Measurements from ENCODE around the gene LPAR3. TPM values are rescaled to one million over a fixed set of nuclear protein-coding genes. Genes with fewer than 3 reads are reported as not detected.

The LPAR3 gene
- total and polyA plus RNA-seq, 2 experiments from 2014 or later, result 0.32 TPM; not detected in 1

DNA sequence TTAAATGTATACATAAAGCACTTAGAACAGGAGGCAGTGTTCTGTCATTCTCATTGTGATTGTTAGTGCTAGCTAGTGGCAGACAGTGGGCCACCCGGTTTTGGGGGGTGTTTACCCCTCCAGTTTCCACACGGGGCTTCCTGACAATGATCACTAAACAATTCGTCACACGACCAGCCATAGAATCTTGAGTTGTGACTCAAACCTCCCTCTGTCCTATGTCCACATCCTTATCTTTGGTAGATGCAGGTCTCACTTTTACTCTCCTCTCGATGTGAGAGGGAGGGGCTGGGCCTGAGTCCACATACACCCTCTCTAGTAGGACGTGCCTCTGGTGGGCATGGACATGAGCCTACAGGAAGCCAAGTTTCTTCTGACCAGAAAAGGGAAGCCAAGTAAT lies 110.1 kb downstream of the LPAR3 start:
- H3K27me3 ChIP-seq (replicated peaks; ENCODE audit: insufficient read depth), result no peaks in the 10 kb centered on the region
- H3K4me3 ChIP-seq, result no peak overlapping the region
- in situ Hi-C loops (cut with MboI), result no loop called here
- H3K9ac ChIP-seq, result no peak overlapping the region
- no peak for TF ChIP-seq EZH2phosphoT487 (IDR thresholded peaks at IDR 0.05; ENCODE audit: insufficient read depth, low read depth)
- TF ChIP-seq EZH2 (IDR thresholded peaks at IDR 0.05; ENCODE audit: insufficient read depth, poor library complexity, severe bottlenecking), result no peak
- H4K20me1 ChIP-seq (ENCODE audit: insufficient read depth), result no peaks in the 10 kb centered on the region
- H3K9me3 ChIP-seq (ENCODE audit: low read depth), result no peaks in the 10 kb centered on the region
- WGBS, 2 experiments (ENCODE audit: low coverage in 1 of 2, low lambda C conversion rate in 2 of 2, missing lambda C conversion rate in 2 of 2), result 63 to 71% methylated on average over 6 of the region's 6 CpGs
- H3K4me1 ChIP-seq (ENCODE audit: insufficient read depth), result 0 out of 2 replicates have a peak, but pooled peaks cover 6% of the 10 kb centered on the region
- H3K36me3 ChIP-seq (ENCODE audit: low read depth), result no peaks in the 10 kb centered on the region
- no peaks in the 10 kb centered on the region for H3K79me2 ChIP-seq (ENCODE audit: insufficient read depth)
- no peak overlapping the region for H2AFZ ChIP-seq
- H3K27ac ChIP-seq, result no peak overlapping the region
- no peak overlapping the region for H3K4me2 ChIP-seq (ENCODE audit: unreplicated experiment)
- H3K9me2 ChIP-seq (ENCODE audit: insufficient read depth), result no peaks in the 10 kb centered on the region
- H3F3A ChIP-seq (ENCODE audit: insufficient read depth), result no peaks in the 10 kb centered on the region
- DNase-seq, result no peak

DNA sequence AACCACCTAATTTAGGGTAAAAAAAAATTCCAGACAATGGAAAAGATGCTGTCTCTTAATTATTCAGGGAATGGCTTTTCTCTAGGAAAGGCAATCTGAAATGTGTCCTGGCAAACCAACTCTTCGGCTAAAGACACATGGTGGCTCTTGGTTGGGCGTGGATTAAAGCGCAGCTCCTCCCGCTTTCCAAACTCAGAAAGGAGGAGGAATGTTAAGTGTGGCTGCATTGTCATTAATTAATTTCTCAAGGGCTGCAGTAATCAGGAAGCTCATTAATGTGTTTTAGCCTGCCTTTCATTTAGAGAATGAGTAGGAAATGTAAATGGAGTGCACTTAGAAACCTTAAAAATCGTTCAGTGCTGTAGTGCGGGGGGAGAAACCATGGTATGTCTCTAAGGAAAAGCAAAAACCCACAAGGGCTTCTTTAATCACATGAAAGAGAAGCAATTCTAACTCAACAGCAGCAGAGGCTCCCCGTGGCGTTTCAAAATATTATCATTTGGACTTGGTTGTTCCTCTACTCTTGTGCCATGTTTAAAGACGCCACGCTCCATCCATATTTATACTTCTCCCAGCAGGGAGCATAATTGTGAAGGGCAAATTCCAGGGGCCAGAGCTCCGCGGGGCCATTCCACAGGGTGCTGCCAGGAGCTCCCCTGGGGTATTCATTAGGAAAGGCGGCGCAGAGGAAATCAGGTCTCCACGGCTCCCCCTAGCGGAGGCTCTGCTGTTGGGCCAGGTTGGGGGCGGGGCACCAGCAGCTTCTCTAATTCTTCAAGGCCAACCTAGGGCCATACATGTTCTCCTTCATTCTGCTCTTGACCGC lies 110.8 kb downstream of the LPAR3 start:
- no peak overlapping the region for H3K4me3 ChIP-seq
- H3K9me3 ChIP-seq (ENCODE audit: low read depth), result no peaks in the 10 kb centered on the region
- no peak overlapping the region for H3K9ac ChIP-seq
- no peaks in the 10 kb centered on the region for H3K9me2 ChIP-seq (ENCODE audit: insufficient read depth)
- H4K20me1 ChIP-seq (ENCODE audit: insufficient read depth), result no peaks in the 10 kb centered on the region
- no peaks in the 10 kb centered on the region for H3F3A ChIP-seq (ENCODE audit: insufficient read depth)
- peak overlapping the region; percentile 49; the same call in 1 of the 2 replicates for H2AFZ ChIP-seq
- peak; percentile 70 for DNase-seq
- in situ Hi-C loops (cut with MboI), result no loop called here
- H3K27ac ChIP-seq, result no peak overlapping the region
- H3K36me3 ChIP-seq (ENCODE audit: low read depth), result no peaks in the 10 kb centered on the region
- 41 to 53% methylated on average over 18 of the region's 18 CpGs for WGBS, 2 experiments (ENCODE audit: low coverage in 1 of 2, low lambda C conversion rate in 2 of 2, missing lambda C conversion rate in 2 of 2)
- H3K4me1 ChIP-seq (ENCODE audit: insufficient read depth), result 0 out of 2 replicates have a peak, but pooled peaks cover 6% of the 10 kb centered on the region
- TF ChIP-seq EZH2phosphoT487 (IDR thresholded peaks at IDR 0.05; ENCODE audit: insufficient read depth, low read depth), result no peak
- TF ChIP-seq EZH2 (IDR thresholded peaks at IDR 0.05; ENCODE audit: insufficient read depth, poor library complexity, severe bottlenecking), result no peak
- H3K4me2 ChIP-seq (ENCODE audit: unreplicated experiment), result peak overlapping the region; percentile 62
- H3K79me2 ChIP-seq (ENCODE audit: insufficient read depth), result no peaks in the 10 kb centered on the region
- no peaks in the 10 kb centered on the region for H3K27me3 ChIP-seq (replicated peaks; ENCODE audit: insufficient read depth)

DNA sequence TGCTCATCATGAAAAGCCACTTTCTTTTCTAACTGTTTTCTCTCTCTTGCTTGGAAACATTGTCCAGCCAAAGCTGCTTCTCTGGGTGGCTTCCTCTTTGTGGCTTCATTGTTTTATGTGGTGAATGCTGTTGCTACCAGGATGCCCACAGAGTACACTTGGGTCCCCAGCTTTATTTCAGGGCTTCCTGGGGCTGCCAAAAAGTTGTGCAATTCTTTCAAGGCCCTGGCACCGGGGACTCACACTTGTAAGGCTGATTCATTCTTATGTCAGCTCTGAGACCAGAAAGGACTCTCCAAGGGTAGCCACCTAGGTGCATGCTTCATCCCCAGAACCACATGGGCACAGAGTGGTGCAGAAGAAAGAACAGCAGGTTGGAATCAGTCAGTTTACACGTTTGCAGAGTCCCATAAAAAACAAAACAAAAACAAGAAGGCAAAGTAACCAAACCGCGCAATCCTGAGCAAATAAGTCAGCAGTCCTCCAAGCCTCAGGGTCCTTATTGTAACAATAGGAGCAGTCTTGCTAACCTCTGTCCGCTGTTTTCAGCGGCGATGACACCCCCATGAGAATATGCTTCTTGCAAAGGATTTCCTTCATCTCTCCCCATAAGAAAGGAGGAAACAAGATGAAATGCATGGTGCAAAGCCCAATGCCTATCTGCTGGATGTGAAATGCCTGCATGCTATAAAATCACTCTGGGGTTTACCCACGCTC lies 112.8 kb downstream of the LPAR3 start:
- 69 to 71% methylated on average over 8 of the region's 8 CpGs for WGBS, 2 experiments (ENCODE audit: low coverage in 1 of 2, low lambda C conversion rate in 2 of 2, missing lambda C conversion rate in 2 of 2)
- in situ Hi-C loops (cut with MboI), result loop anchor here (10.0 kb wide), 1 partner anchor 335 kb away; no protein-coding TSS in a partner anchor

DNA sequence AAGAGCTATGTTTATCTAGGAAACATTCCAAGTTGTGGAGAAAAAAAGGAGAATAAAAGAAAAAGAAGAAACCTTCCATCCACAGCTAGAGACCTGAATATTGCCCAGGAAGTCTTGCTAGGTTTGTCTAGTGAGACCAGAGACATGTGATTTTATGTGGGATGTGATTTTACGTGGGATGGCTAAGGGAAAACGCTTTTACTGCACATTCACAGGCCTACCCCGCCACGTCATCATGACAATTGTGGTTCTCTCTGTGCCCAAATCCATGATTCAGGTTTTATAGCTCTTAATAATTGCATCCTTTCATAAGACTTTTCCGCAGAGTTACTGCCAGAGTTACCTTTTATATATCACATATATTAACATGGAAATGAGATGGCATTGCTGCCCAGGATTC lies 116.4 kb downstream of the LPAR3 start:
- Histone ChIP-seq H3K79me2 (ENCODE audit: insufficient read depth) (no peaks in the 10 kb centered on the region), H4K20me1 (ENCODE audit: insufficient read depth) (no peaks in the 10 kb centered on the region), H3K9ac (no peak overlapping the region), H3K4me1 (ENCODE audit: insufficient read depth) (peaks cover 9% of the 10 kb centered on the region; the same call in 1 of the 2 replicates), H3K4me2 (ENCODE audit: unreplicated experiment) (no peak overlapping the region), H3K27me3 (replicated peaks; ENCODE audit: insufficient read depth) (no peaks in the 10 kb centered on the region), H3F3A (ENCODE audit: insufficient read depth) (no peaks in the 10 kb centered on the region), H3K36me3 (ENCODE audit: low read depth) (no peaks in the 10 kb centered on the region), H3K27ac (no peak overlapping the region), H2AFZ (no peak overlapping the region), H3K9me2 (ENCODE audit: insufficient read depth) (no peaks in the 10 kb centered on the region), H3K4me3 (no peak overlapping the region), H3K9me3 (ENCODE audit: low read depth) (no peaks in the 10 kb centered on the region)
- TF ChIP-seq EZH2 (IDR thresholded peaks at IDR 0.05; ENCODE audit: insufficient read depth, poor library complexity, severe bottlenecking) (no peak), EZH2phosphoT487 (IDR thresholded peaks at IDR 0.05; ENCODE audit: insufficient read depth, low read depth) (no peak)
- DNase-seq, result no peak
- in situ Hi-C loops (cut with MboI), result loop anchor here (10.0 kb wide), 1 partner anchor 332 kb away; no protein-coding TSS in a partner anchor
- 83 to 87% methylated on average over 5 of the region's 5 CpGs for WGBS, 2 experiments (ENCODE audit: low coverage in 1 of 2, low lambda C conversion rate in 2 of 2, missing lambda C conversion rate in 2 of 2)

More for the DNA sequence above, 112.8 kb downstream of the LPAR3 start:
- H3K79me2 ChIP-seq (ENCODE audit: insufficient read depth), result no peaks in the 10 kb centered on the region
- no peaks in the 10 kb centered on the region for H3K27me3 ChIP-seq (replicated peaks; ENCODE audit: insufficient read depth)
- no peak overlapping the region for H3K4me2 ChIP-seq (ENCODE audit: unreplicated experiment)
- no peak overlapping the region for H3K27ac ChIP-seq
- no peaks in the 10 kb centered on the region for H3K9me2 ChIP-seq (ENCODE audit: insufficient read depth)
- no peak overlapping the region for H2AFZ ChIP-seq
- H4K20me1 ChIP-seq (ENCODE audit: insufficient read depth), result no peaks in the 10 kb centered on the region
- no peak overlapping the region for H3K9ac ChIP-seq
- peak; percentile 81 for DNase-seq
- TF ChIP-seq EZH2phosphoT487 (IDR thresholded peaks at IDR 0.05; ENCODE audit: insufficient read depth, low read depth), result no peak
- no peak for TF ChIP-seq EZH2 (IDR thresholded peaks at IDR 0.05; ENCODE audit: insufficient read depth, poor library complexity, severe bottlenecking)
- H3F3A ChIP-seq (ENCODE audit: insufficient read depth), result no peaks in the 10 kb centered on the region
- no peaks in the 10 kb centered on the region for H3K9me3 ChIP-seq (ENCODE audit: low read depth)
- H3K4me1 ChIP-seq (ENCODE audit: insufficient read depth), result 0 out of 2 replicates have a peak, but pooled peaks cover 6% of the 10 kb centered on the region
- H3K36me3 ChIP-seq (ENCODE audit: low read depth), result no peaks in the 10 kb centered on the region
- no peak overlapping the region for H3K4me3 ChIP-seq
